Ascending aorta (tissue), 2 donors: ENCODE data around the gene MBP. TPM values are rescaled to one million over a fixed set of nuclear protein-coding genes. Genes with fewer than 3 reads are reported as not detected.

Experiments
- DNase-seq, 2 donors: peaks; one replicate each; pipeline ENCODE4 v3.0.0-alpha.2; 2019; ENCODE audit warnings: low spot score in 2 of 2
- H3K27ac ChIP-seq, 2 donors: fragments of 200-600 bp; sonication (generic); one replicate each; pipeline ENCODE4 v1.5.1; 2016 to 2017; ENCODE audit warnings: mild to moderate bottlenecking in 1 of 2
- H3K27me3 ChIP-seq: fragments of 200-600 bp; sonication (generic); one replicate; pipeline ENCODE4 v1.5.1; 2017
- H3K36me3 ChIP-seq, 2 donors: fragments of 200-600 bp; sonication (generic); one replicate each; pipeline ENCODE4 v1.5.1; 2016
- H3K4me1 ChIP-seq, 2 donors: fragments of 200-600 bp; sonication (generic); one replicate each; pipeline ENCODE4 v1.5.1; 2016 to 2017; ENCODE audit warnings: mild to moderate bottlenecking in 1 of 2
- H3K4me3 ChIP-seq, 2 donors: fragments of 200-600 bp; sonication (generic); one replicate each; pipeline ENCODE4 v1.5.1; 2016 to 2017; ENCODE audit warnings: mild to moderate bottlenecking in 1 of 2
- H3K9me3 ChIP-seq, 2 donors: fragments of 200-600 bp; sonication (generic); one replicate each; pipeline ENCODE4 v1.5.1; 2016
- intact Hi-C: fragments of 100-400 bp; cut with DNase I; formaldehyde crosslinking; loops from one replicate; pipeline ENCODE4 v1.15.1; 2023
- total RNA-seq: library from RNA; depleted of rRNA; stranded (reverse); fragments of >200 nt; gene quantifications from one replicate; pipeline ENCODE4 v1.1.0, GENCODE V29; 2016
- TF ChIP-seq, protein P1 (sequence below), 3 experiments: fragments of 200-600 bp in 2 of 3; fragments of 450-650 bp in 1 of 3; sonication (generic) in 2 of 3; IDR thresholded peaks; one replicate each; pipeline ENCODE4 v1.5.1; 2016 to 2019; ENCODE audit warnings: antibody characterized with exemption in 3 of 3, mild to moderate bottlenecking in 1 of 3, moderate library complexity in 1 of 3

Gene MBP
- total RNA-seq, 1 donor from 2014 or later = 8.1 TPM

DNA sequence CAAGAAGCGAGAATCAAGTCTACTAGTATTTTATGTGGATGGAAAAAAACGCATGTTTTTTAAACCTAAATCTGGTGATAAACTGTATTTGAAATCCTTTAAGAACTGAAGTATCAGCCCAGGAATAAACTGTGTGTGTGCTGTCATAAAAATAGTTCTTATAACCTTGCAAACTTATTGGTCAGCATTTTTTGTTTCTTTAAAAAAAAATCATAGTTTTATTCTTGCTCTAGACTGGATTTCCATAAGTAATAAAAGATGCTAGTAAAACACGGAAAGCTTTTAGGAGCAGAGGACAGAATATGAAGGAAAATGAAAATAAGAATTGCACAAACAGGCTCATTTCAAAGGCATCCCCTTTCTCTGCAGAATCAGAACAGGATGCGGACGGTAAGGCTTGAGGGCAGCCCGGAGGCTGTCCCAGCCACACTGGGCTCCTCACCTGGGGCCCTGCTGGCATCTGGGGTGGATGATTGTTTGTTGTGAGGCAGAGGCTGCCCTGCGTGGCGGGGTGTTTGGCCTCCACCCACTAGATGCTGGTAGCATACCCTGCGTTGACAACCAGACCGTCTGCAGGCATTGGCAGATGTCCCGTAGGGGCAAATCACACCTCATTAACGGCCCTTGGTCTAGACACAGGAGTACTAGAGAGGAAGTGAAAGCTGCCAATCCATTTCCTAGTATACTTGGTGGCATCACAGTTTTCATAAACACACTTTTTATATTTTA is 52.5 kb downstream of the MBP start:
- TF ChIP-seq, protein P1, sequence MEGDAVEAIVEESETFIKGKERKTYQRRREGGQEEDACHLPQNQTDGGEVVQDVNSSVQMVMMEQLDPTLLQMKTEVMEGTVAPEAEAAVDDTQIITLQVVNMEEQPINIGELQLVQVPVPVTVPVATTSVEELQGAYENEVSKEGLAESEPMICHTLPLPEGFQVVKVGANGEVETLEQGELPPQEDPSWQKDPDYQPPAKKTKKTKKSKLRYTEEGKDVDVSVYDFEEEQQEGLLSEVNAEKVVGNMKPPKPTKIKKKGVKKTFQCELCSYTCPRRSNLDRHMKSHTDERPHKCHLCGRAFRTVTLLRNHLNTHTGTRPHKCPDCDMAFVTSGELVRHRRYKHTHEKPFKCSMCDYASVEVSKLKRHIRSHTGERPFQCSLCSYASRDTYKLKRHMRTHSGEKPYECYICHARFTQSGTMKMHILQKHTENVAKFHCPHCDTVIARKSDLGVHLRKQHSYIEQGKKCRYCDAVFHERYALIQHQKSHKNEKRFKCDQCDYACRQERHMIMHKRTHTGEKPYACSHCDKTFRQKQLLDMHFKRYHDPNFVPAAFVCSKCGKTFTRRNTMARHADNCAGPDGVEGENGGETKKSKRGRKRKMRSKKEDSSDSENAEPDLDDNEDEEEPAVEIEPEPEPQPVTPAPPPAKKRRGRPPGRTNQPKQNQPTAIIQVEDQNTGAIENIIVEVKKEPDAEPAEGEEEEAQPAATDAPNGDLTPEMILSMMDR (IDR thresholded peaks at IDR 0.05) = no peak
- no peaks in the 10 kb centered on the region for H3K36me3 ChIP-seq
- no peak overlapping the region for H3K27ac ChIP-seq
- peak in 1 of 2 donors; percentile 60 for DNase-seq
- intact Hi-C loops = no loop called here
- H3K4me1 ChIP-seq = peaks cover 0 to 7% of the 10 kb centered on the region in 2 donors
- no peaks in the 10 kb centered on the region for H3K27me3 ChIP-seq
- H3K9me3 ChIP-seq = no peaks in the 10 kb centered on the region
- no peak overlapping the region for H3K4me3 ChIP-seq

DNA sequence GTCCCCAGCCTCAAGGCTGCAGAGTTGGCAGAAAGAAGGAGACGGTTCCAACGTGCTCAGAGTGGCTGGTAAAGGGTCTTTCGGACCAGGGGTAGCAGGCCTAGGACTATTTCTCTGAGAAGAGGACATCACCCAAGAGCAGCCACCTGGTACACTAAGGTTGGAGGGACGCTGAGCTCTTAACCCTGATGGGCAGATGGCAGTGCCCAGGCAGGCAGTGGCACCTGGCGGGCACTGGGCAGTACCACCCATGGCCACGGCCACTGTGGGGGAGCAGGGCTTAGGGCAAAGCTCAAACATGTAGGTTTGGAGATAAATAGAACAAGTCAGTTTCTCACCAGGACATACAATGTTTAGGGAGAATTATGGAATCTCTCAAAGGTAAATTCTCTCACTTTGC is 53.5 kb downstream of the MBP start:
- Histone ChIP-seq H3K4me3 (no peak overlapping the region), H3K36me3 (no peaks in the 10 kb centered on the region), H3K9me3 (no peaks in the 10 kb centered on the region), H3K4me1 (peaks cover 0 to 3% of the 10 kb centered on the region in 2 donors), H3K27me3 (no peaks in the 10 kb centered on the region), H3K27ac (no peak overlapping the region)
- intact Hi-C loops = no loop called here
- TF ChIP-seq, protein P1 (IDR thresholded peaks at IDR 0.05) = no peak
- peak in 1 of 2 donors; percentile 46 for DNase-seq

DNA sequence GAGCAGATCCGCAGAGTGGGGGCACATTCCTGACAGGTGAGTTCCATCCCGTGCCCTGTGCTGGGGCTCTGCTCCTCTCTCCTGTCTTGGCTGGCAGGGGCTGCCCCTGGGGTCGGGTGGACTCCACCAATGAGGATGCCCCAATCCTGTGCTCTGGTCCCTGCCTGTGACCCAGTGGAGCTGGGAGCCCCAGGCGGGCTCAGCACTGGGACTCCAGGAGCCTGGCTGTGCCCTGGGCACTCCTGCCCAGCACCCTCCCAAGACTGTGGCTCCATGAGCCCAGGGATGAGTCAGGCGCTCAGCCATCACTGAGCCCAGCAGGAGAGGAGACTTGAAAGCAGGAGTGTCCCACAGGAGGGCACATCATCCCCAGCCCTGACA is 53.9 kb downstream of the MBP start:
- H3K9me3 ChIP-seq = no peaks in the 10 kb centered on the region
- no peak overlapping the region for H3K27ac ChIP-seq
- intact Hi-C loops = no loop called here
- no peak overlapping the region for H3K4me3 ChIP-seq
- DNase-seq = peak in 1 of 2 donors; percentile 59
- TF ChIP-seq, protein P1 (IDR thresholded peaks at IDR 0.05) = no peak
- H3K27me3 ChIP-seq = no peaks in the 10 kb centered on the region
- peaks cover 0 to 3% of the 10 kb centered on the region in 2 donors for H3K4me1 ChIP-seq
- no peaks in the 10 kb centered on the region for H3K36me3 ChIP-seq

DNA sequence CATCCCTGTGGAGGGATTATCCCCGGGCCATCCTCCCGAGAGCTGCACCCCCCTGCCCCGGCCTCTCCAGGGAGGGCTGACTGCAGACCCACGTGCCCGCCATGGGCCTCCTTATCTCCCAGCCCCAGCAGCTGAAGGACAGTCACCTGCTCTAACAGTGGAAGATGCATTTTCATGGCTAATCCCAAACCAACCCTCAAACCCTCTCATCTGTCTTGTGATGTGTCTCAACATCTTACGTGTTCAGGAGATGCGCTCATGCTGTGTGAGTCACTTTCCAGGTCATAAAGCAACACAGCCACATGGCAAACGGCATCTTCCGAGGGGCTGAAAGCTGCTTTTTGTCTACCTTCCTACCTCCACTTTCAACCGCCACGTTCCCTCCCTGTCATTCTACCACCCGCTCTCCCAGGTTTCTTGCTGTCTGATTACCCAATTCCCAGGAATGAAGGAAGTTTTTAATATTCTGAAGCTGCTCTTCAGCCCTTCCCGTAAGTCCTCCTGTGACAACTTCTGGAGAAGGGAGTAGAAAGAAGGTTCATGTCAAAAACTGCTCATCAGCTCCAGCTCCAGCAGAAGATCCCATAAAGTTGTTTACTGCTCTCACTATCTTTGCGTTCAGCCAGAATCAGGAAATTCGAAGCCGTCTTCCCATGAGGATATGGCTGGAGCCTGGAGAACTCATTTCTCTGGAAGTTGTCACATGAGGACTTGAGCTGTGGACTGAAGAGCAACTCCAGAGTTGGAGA is 54.5 kb downstream of the MBP start:
- Histone ChIP-seq H3K4me3 (no peak overlapping the region), H3K27me3 (no peaks in the 10 kb centered on the region), H3K4me1 (peaks cover 0 to 3% of the 10 kb centered on the region in 2 donors), H3K9me3 (no peaks in the 10 kb centered on the region), H3K36me3 (no peaks in the 10 kb centered on the region), H3K27ac (no peak overlapping the region)
- TF ChIP-seq, protein P1 (IDR thresholded peaks at IDR 0.05) = no peak
- peak in 1 of 2 donors; percentile 60 for DNase-seq
- intact Hi-C loops = no loop called here

DNA sequence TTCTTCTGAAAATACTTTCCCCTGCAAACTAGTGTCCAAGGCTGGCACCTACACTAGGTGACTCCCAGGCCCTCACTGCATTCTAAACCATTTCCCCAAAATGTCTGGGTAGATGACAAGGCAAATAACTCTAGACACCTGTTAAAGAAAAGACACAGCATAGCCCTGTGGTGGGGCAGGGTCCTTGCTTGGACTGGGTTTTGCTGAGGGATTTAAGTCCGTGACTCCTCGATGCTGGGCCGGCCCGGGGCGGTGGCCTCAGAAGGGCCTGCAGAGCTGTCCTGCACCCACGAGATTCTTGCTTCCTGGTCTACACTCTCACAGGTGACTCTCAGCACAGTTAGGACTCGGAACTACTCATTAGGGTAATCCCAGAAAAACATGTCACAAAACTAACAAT is 55.2 kb downstream of the MBP start:
- Histone ChIP-seq H3K4me1 (peaks cover 0 to 6% of the 10 kb centered on the region in 2 donors), H3K27ac (no peak overlapping the region), H3K4me3 (no peak overlapping the region), H3K36me3 (no peaks in the 10 kb centered on the region), H3K9me3 (no peaks in the 10 kb centered on the region), H3K27me3 (no peaks in the 10 kb centered on the region)
- TF ChIP-seq, protein P1 (IDR thresholded peaks at IDR 0.05) = no peak
- DNase-seq = peak in 1 of 2 donors; percentile 16
- intact Hi-C loops = no loop called here
